ENCODE data around the gene ZC3H10.
"Not testable (repeated sequence)": the region's sequence is repeated elsewhere in the genome, so short reads cannot be mapped to it uniquely, and the experiment has no call there.

ZC3H10 gene

GRCh38 chr12:56103066-56103711 is 14.9 kb upstream of the ZC3H10 start:
- DNase-seq: no peak

DNA sequence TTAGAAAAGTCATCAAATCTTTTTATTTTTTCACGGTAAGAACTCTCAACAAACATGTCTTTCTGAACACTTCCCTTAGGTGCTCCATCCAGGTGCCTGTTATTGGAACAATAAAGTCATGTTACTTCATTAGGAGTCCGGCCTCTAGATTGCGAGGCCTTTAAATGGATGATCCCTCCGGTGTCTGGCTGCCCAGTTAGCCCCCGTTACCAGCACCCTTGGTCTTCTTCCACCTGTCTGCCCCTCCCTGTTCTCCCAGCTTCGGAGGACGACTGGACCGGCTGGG is 14.3 kb upstream of the ZC3H10 start:
- no peak for DNase-seq

DNA sequence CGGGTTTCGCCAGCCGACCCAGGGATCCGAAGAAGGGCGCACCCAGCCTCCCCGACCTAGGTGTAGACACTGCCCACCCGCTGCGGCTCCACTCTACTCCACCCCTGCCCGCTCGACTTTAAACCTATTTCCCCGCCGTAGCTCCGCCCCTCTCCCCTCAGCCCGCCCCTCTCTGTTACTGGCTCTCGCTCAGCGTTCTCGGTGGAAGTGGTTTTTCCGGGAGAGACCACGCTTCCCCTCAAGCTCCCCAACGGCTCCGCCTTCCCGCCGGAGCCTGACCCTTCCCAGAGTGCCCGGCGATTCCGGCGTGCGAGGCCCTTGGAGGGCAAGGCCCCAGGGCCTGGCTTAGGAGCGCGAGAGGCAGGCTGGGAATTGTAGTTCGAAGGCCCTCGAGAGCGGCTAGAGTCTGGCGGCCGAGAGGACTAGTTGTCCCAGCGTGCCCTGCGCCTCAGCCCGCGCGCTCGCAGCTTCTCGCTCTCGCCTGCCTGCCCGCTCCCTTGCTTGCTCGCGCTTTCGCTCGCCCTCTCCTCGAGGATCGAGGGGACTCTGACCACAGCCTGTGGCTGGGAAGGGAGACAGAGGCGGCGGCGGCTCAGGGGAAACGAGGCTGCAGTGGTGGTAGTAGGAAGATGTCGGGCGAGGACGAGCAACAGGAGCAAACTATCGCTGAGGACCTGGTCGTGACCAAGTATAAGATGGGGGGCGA is 13.8 kb upstream of the ZC3H10 start, which contains the start of gene PA2G4:
TSS of gene PA2G4 (plus strand) at position 451 of the 706 bp plus-strand sequence. CDS start at position 630, 179 bp downstream.
- peak; percentile 93 for DNase-seq

GRCh38 chr12:56104815-56105608 is 13.1 kb upstream of the ZC3H10 start:
- no peak for DNase-seq

DNA sequence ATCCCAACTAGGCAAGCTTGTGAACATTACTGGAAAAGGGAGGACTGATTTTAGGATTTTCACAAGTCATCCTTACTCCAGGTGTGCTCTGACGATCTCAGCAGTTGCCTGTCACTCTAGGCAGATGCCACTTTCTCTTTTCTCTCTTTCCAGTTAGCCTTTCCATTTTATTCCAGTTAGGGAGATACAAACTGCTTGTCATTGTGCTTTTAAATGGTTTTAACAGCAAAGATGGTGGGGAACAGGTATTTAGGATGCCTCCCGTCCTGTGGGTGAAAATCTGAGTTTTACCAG is 12.5 kb upstream of the ZC3H10 start:
- no peak for DNase-seq

DNA sequence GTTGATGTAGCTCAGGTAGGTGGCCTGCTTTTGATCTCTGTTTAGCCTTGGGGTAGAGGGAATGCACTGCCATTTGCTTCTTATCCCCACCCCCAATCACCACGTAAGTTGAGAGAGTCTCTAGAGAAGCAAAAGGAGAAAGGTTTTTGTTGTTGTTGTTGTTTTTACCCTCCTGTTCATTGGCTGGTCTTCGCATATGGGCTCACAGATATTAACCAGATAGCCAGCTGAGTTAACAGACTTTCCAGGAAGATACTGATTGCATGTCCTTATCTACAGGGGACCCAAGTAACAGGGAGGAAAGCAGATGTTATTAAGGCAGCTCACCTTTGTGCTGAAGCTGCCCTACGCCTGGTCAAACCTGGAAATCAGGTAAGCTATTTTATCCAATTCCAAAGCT is 10.8 kb upstream of the ZC3H10 start:
- DNase-seq: no peak

GRCh38 chr12:56110571-56110970 is 7.5 kb upstream of the ZC3H10 start:
- DNase-seq: no peak

- DNase-seq: no peak
Measured at GRCh38 chr12:56114084-56114483, 4.0 kb upstream of the ZC3H10 start.

DNA sequence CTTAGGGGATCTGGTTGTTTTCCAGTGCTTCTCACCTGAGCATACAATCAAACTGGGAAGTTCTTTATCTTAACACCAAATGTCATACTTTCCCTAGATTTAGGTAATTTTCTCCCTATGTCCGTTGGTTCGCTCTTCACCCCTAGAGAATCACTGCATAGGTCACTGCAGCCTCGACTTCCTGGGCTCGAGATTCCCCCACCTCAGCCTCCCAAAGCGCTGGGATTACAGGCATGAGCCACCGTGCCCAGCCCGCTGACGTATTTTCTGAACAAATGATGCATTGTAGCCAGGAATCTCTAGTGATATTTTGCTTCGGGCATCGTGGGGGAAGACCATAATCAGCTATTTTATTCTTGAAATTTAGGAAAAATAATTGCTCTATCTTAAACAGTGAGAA is 2.7 kb upstream of the ZC3H10 start:
- DNase-seq: no peak

- peak; percentile 69 for DNase-seq
Measured at GRCh38 chr12:56116267-56117081, 1.6 kb upstream of the ZC3H10 start, which contains the start of gene RPL41. RPL41 (plus strand) TSS chr12:56116633.

GRCh38 chr12:56117082-56117706 is 872 bp upstream of the ZC3H10 start:
- DNase-seq: not testable (repeated sequence)

GRCh38 chr12:56118688-56119357 is 757 bp downstream of the ZC3H10 start:
- DNase-seq: no peak

DNA sequence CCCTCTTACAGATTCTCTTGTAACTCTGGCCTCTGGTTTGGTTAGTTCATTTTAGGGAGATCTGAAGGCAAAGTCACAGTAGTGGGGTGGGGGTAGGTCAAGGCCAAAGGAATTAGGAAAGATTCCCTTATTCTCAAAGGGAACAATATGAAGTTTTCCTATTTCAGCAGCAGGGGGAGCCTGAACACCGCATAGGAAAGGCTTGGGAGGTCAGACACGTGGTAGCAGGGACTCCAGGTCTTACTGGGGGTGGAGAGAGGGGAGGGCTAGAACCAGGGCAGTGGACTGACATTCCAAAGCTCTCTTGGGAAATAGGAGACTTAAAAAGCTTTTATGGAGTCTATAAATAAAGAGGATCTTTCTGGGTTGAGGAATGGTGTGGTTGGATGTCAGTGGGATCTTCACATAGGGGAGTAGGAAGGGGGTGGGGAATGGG is 1.3 kb downstream of the ZC3H10 start:
- peak; percentile 38 for DNase-seq

GRCh38 chr12:56120158-56120846 is 2.2 kb downstream of the ZC3H10 start:
- DNase-seq: no peak

DNA sequence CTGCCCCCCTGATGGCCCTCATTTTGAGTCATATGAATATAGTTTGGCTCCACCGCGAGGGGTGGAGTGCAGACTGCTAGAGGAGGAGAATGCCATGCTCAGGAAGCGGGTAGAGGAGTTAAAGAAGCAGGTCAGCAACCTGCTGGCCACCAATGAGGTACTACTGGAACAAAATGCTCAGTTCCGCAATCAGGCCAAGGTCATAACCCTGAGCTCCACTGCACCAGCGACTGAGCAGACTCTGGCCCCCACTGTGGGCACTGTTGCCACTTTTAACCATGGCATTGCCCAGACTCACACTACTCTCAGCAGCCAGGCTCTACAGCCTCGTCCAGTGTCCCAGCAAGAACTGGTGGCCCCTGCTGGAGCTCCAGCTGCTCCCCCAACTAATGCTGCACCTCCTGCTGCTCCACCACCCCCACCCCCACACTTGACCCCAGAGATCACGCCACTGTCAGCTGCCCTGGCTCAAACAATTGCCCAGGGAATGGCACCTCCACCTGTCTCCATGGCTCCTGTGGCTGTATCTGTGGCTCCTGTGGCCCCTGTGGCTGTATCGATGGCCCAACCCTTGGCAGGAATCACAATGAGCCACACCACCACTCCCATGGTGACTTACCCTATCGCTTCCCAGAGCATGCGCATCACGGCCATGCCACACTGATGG is 3.3 kb downstream of the ZC3H10 start:
- DNase-seq: no peak

DNA sequence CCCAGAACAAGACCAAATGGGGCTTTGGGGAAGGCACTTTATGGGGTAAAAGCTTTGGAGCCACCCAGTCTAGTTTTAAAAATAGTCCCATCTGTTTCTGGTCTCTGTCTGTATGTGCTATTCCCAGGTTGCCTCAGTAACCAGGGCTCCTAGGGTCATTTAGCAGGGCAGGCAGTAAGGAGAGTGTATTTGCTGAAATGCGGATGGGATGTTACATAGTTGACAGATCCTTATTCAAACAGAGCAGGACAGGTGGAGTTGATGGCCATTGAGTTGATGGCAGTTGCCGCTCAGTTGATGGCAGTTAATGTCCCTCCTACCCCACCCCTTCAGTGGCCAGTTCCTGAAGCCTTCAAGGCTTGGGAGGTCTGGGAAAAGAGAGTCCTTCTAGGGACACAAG is 4.6 kb downstream of the ZC3H10 start:
- DNase-seq: no peak

DNA sequence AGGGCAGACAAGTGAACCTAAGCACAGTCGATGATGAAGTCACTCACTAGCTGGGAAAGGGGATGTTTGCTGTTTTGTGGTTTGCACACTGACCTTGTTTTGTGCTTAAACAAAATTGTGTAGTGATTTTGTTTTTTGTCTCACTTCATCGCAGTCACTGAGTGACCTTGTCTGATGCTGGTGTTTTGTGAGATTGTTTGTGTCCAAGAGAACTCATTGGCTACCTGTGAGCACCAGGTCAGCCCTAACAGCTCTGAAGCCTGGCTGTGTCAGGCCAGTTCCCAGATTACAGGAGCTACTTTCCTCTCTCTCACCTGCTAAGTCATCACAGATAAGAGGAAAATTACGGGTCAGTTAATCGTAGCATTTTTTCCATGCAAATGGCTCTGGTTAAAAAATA is 6.1 kb downstream of the ZC3H10 start:
- no peak for DNase-seq

- no peak for DNase-seq
Measured at GRCh38 chr12:56126732-56127239, 8.7 kb downstream of the ZC3H10 start.

GRCh38 chr12:56127485-56127887 is 9.4 kb downstream of the ZC3H10 start:
- DNase-seq: no peak

GRCh38 chr12:56127888-56128669 is 10.0 kb downstream of the ZC3H10 start, which contains the start of gene ESYT1:
ESYT1 (plus strand) TSS chr12:56128267; CDS start chr12:56128320, 53 bp downstream.
- peak; percentile 96 for DNase-seq

All from DMS79 (cell line).